Panc1 (cell line): ENCODE data around the gene HCRTR1.

Experiments used
- POLR2AphosphoS5 ChIP-seq: IDR thresholded peaks from 2 replicates; pipeline ENCODE4 v1.6.1; 2012; ENCODE audit warnings: mild to moderate bottlenecking, low read depth, low read length, moderate library complexity
- SIN3A ChIP-seq: IDR thresholded peaks from 2 replicates; pipeline ENCODE4 v1.6.1; 2012; ENCODE audit warnings: low read depth, mild to moderate bottlenecking, low read length, moderate library complexity, borderline replicate concordance; ENCODE audit not compliant: insufficient read depth
- TF ChIP-seq, protein P1 (sequence below): fragments of 450-650 bp; IDR thresholded peaks from 2 replicates; pipeline ENCODE4 v1.5.1; 2017; ENCODE audit warnings: mild to moderate bottlenecking
- TF ChIP-seq, protein P2 (sequence below), 2 experiments: IDR thresholded peaks; 2 replicates each; pipeline ENCODE4 v1.6.1; 2011 to 2012; ENCODE audit warnings: low read depth in 2 of 2, control low read depth in 1 of 2, low read length in 1 of 2, mild to moderate bottlenecking in 1 of 2, moderate library complexity in 1 of 2; ENCODE audit not compliant: insufficient read depth in 1 of 2

DNA sequence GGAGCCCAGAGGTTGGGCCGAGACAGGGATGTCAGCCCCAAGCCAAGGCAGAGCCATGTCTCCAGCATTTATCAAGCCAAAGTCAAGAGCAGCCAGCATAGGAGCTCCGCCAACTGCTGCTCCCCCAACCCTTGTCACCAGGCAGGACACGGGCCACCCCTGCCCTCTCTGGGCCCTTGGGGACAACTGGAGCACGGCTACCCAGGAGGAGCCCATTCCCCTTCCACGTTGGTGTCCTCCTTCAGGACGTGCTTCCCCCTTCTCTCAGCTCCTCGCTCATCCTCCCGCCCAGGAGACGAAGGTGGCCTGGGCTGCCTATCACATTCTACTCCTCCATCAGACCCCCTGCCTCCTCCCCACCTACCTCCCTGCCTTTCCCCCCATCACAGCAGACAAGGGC is 47.0 kb downstream of the HCRTR1 start:
- TF ChIP-seq, protein P1, sequence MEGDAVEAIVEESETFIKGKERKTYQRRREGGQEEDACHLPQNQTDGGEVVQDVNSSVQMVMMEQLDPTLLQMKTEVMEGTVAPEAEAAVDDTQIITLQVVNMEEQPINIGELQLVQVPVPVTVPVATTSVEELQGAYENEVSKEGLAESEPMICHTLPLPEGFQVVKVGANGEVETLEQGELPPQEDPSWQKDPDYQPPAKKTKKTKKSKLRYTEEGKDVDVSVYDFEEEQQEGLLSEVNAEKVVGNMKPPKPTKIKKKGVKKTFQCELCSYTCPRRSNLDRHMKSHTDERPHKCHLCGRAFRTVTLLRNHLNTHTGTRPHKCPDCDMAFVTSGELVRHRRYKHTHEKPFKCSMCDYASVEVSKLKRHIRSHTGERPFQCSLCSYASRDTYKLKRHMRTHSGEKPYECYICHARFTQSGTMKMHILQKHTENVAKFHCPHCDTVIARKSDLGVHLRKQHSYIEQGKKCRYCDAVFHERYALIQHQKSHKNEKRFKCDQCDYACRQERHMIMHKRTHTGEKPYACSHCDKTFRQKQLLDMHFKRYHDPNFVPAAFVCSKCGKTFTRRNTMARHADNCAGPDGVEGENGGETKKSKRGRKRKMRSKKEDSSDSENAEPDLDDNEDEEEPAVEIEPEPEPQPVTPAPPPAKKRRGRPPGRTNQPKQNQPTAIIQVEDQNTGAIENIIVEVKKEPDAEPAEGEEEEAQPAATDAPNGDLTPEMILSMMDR: no peak
- no peak for TF ChIP-seq POLR2AphosphoS5
- TF ChIP-seq, protein P2, sequence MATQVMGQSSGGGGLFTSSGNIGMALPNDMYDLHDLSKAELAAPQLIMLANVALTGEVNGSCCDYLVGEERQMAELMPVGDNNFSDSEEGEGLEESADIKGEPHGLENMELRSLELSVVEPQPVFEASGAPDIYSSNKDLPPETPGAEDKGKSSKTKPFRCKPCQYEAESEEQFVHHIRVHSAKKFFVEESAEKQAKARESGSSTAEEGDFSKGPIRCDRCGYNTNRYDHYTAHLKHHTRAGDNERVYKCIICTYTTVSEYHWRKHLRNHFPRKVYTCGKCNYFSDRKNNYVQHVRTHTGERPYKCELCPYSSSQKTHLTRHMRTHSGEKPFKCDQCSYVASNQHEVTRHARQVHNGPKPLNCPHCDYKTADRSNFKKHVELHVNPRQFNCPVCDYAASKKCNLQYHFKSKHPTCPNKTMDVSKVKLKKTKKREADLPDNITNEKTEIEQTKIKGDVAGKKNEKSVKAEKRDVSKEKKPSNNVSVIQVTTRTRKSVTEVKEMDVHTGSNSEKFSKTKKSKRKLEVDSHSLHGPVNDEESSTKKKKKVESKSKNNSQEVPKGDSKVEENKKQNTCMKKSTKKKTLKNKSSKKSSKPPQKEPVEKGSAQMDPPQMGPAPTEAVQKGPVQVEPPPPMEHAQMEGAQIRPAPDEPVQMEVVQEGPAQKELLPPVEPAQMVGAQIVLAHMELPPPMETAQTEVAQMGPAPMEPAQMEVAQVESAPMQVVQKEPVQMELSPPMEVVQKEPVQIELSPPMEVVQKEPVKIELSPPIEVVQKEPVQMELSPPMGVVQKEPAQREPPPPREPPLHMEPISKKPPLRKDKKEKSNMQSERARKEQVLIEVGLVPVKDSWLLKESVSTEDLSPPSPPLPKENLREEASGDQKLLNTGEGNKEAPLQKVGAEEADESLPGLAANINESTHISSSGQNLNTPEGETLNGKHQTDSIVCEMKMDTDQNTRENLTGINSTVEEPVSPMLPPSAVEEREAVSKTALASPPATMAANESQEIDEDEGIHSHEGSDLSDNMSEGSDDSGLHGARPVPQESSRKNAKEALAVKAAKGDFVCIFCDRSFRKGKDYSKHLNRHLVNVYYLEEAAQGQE (IDR thresholded peaks at IDR 0.05; ENCODE audit: insufficient read depth in 1 of 2, low read depth in 2 of 2, low read length in 1 of 2): no peak
- no peak for TF ChIP-seq SIN3A
